IMR-90 (cell line): ENCODE data around the gene PTPRN2. TPM values are rescaled to one million over a fixed set of nuclear protein-coding genes. Genes with fewer than 3 reads are reported as not detected.

ENCODE experiments used
- ATAC-seq: fragments of 200-7000 bp; cut with Tn5 transposase; 2 replicates; pipeline ENCODE4 v1.9.1; 2020; ENCODE audit warnings: low read depth, mild to moderate bottlenecking, moderate library complexity
- BruUV-seq: library from RNA; stranded (reverse); fragments of 400-500 nt; replicated peaks from 2 replicates; lab custom pipeline; 2021; lab: Mats Ljungman, UMichigan
- CTCF ChIA-PET: fragments of 300-600 bp; formaldehyde crosslinking; extraction: SDS; loops from one replicate; lab custom pipeline; 2021; ENCODE audit warnings: antibody characterized with exemption; lab: Yijun Ruan, JAX
- POLR2A ChIA-PET: fragments of 300-600 bp; sonication (Branson Sonifier 250); formaldehyde crosslinking; loops from one replicate; lab custom pipeline; 2022; ENCODE audit warnings: antibody characterized with exemption; ENCODE audit not compliant: unreplicated experiment; lab: Charles Lee
- DNase-seq: peaks from one replicate; pipeline ENCODE4 v3.0.0; 2013
- H2AFZ ChIP-seq: replicated peaks from 2 replicates; pipeline ENCODE3; 2013; ENCODE audit warnings: low read length, mild to moderate bottlenecking; ENCODE audit not compliant: poor library complexity
- H2AK5ac ChIP-seq: 2 replicates; pipeline ENCODE4 v1.6.1; 2013; ENCODE audit warnings: low read depth, low read length, inconsistent platforms
- H2AK9ac ChIP-seq: replicated peaks from 2 replicates; pipeline ENCODE3; 2013; ENCODE audit warnings: mild to moderate bottlenecking, low read depth, low read length, moderate library complexity; ENCODE audit not compliant: poor library complexity
- H2BK120ac ChIP-seq: 2 replicates; pipeline ENCODE4 v1.6.1; 2013; ENCODE audit warnings: low read depth, low read length, inconsistent platforms
- H2BK15ac ChIP-seq: 3 replicates; pipeline ENCODE4 v1.6.1; 2013; ENCODE audit warnings: low read depth, low read length, inconsistent platforms
- H2BK20ac ChIP-seq: 2 replicates; pipeline ENCODE4 v1.6.1; 2013; ENCODE audit warnings: low read depth, mild to moderate bottlenecking, inconsistent platforms, low read length, moderate library complexity
- H2BK5ac ChIP-seq: 2 replicates; pipeline ENCODE4 v1.6.1; 2013; ENCODE audit warnings: mild to moderate bottlenecking, low read depth, low read length, inconsistent platforms; ENCODE audit not compliant: poor library complexity, severe bottlenecking
- H3K14ac ChIP-seq: replicated peaks from 2 replicates; pipeline ENCODE4 v1.6.1; 2013; ENCODE audit warnings: low read depth, low read length, inconsistent platforms
- H3K18ac ChIP-seq: 2 replicates; pipeline ENCODE4 v1.6.1; 2013; ENCODE audit warnings: low read depth, low read length, control low read depth
- H3K23ac ChIP-seq: 2 replicates; pipeline ENCODE4 v1.6.1; 2013; ENCODE audit warnings: low read depth, low read length, inconsistent platforms
- H3K27ac ChIP-seq: 2 replicates; pipeline ENCODE4 v1.5.1; 2013; ENCODE audit warnings: mild to moderate bottlenecking, control low read depth, low read length; ENCODE audit not compliant: insufficient read depth
- H3K27me3 ChIP-seq: 2 replicates; pipeline ENCODE4 v1.6.1; 2013; ENCODE audit warnings: low read length; ENCODE audit not compliant: control insufficient read depth, insufficient read depth
- H3K36me3 ChIP-seq: 2 replicates; pipeline ENCODE4 v1.6.1; 2013; ENCODE audit warnings: low read length, mixed read lengths; ENCODE audit not compliant: control insufficient read depth, insufficient read depth
- H3K4ac ChIP-seq: 2 replicates; pipeline ENCODE4 v1.6.1; 2013; ENCODE audit warnings: low read depth, low read length, inconsistent platforms
- H3K4me1 ChIP-seq: 2 replicates; pipeline ENCODE4 v1.6.1; 2013; ENCODE audit warnings: low read length, mixed read lengths; ENCODE audit not compliant: control insufficient read depth, insufficient read depth
- H3K4me2 ChIP-seq: 2 replicates; pipeline ENCODE4 v1.6.1; 2013; ENCODE audit warnings: low read depth, mild to moderate bottlenecking, control low read depth, low read length, moderate library complexity
- H3K4me3 ChIP-seq: 2 replicates; pipeline ENCODE4 v1.5.1; 2013; ENCODE audit warnings: low read depth, mild to moderate bottlenecking, control low read depth, low read length, moderate library complexity; ENCODE audit not compliant: insufficient read depth
- H3K56ac ChIP-seq: 2 replicates; pipeline ENCODE4 v1.6.1; 2013; ENCODE audit warnings: low read length, inconsistent platforms; ENCODE audit not compliant: insufficient read depth; ENCODE audit errors: extremely low read depth
- H3K79me1 ChIP-seq, 2 experiments: 2 replicates each; pipeline ENCODE4 v1.6.1; 2013; ENCODE audit warnings: low read length in 2 of 2, inconsistent platforms in 1 of 2, low read depth in 1 of 2
- H3K9ac ChIP-seq: 2 replicates; pipeline ENCODE4 v1.6.1; 2013; ENCODE audit warnings: low read depth, low read length, control low read depth
- H3K9me1 ChIP-seq: 2 replicates; pipeline ENCODE4 v1.6.1; 2013; ENCODE audit warnings: low read length, inconsistent platforms; ENCODE audit not compliant: insufficient read depth
- H3K9me3 ChIP-seq: 2 replicates; pipeline ENCODE4 v1.6.1; 2013; ENCODE audit warnings: low read length; ENCODE audit not compliant: control insufficient read depth, insufficient read depth
- H4K20me1 ChIP-seq: 2 replicates; pipeline ENCODE4 v1.6.1; 2013; ENCODE audit warnings: low read length, inconsistent platforms; ENCODE audit not compliant: insufficient read depth
- H4K5ac ChIP-seq: 2 replicates; pipeline ENCODE4 v1.6.1; 2013; ENCODE audit warnings: mild to moderate bottlenecking, low read depth, low read length, control low read depth
- H4K8ac ChIP-seq, 2 experiments: 2 replicates each; pipeline ENCODE4 v1.6.1; 2013; ENCODE audit warnings: low read depth in 2 of 2, low read length in 2 of 2, control low read depth in 1 of 2, inconsistent platforms in 1 of 2
- H4K91ac ChIP-seq: 2 replicates; pipeline ENCODE4 v1.6.1; 2013; ENCODE audit warnings: low read depth, low read length, inconsistent platforms; ENCODE audit not compliant: insufficient read depth
- BHLHE40 ChIP-seq: fragments of 150-350 bp; IDR thresholded peaks from 2 replicates; pipeline ENCODE4 v1.6.1; 2016; ENCODE audit warnings: mild to moderate bottlenecking, low read depth, low read length
- CEBPB ChIP-seq: IDR thresholded peaks from 2 replicates; pipeline ENCODE4 v1.6.1; 2012; ENCODE audit warnings: low read depth, low read length, improper control_type of control experiment
- CHD1 ChIP-seq: IDR thresholded peaks from 2 replicates; pipeline ENCODE4 v1.6.1; 2012; ENCODE audit warnings: low read depth, low read length, improper control_type of control experiment
- CTCF ChIP-seq: conservative IDR thresholded peaks from 2 replicates; pipeline ENCODE4 v1.5.1; 2012; ENCODE audit warnings: mild to moderate bottlenecking, low read depth, low read length, improper control_type of control experiment
- ELK1 ChIP-seq: fragments of 150-350 bp; IDR thresholded peaks from 2 replicates; pipeline ENCODE4 v1.6.1; 2016; ENCODE audit warnings: low read depth, mild to moderate bottlenecking, low read length, moderate library complexity, borderline replicate concordance
- FOS ChIP-seq: fragments of 150-350 bp; IDR thresholded peaks from 2 replicates; pipeline ENCODE4 v1.6.1; 2016; ENCODE audit warnings: low read depth, low read length
- MAFK ChIP-seq: IDR thresholded peaks from 2 replicates; pipeline ENCODE4 v1.6.1; 2012; ENCODE audit warnings: low read depth, low read length, improper control_type of control experiment
- MAZ ChIP-seq: IDR thresholded peaks from 2 replicates; pipeline ENCODE4 v1.6.1; 2012; ENCODE audit warnings: low read depth, mild to moderate bottlenecking, low read length, improper control_type of control experiment, moderate library complexity, borderline replicate concordance
- MXI1 ChIP-seq: IDR thresholded peaks from 2 replicates; pipeline ENCODE4 v1.6.1; 2012; ENCODE audit warnings: low read depth, mild to moderate bottlenecking, low read length, moderate library complexity, borderline replicate concordance
- NFE2L2 ChIP-seq: fragments of 150-350 bp; IDR thresholded peaks from 2 replicates; pipeline ENCODE4 v1.6.1; 2016; ENCODE audit warnings: low read depth, mild to moderate bottlenecking, low read length
- POLR2A ChIP-seq: IDR thresholded peaks from 2 replicates; pipeline ENCODE4 v1.6.1; 2012; ENCODE audit warnings: mild to moderate bottlenecking, low read depth, low read length
- RAD21 ChIP-seq: IDR thresholded peaks from 2 replicates; pipeline ENCODE4 v1.6.1; 2012; ENCODE audit warnings: low read length, improper control_type of control experiment
- RCOR1 ChIP-seq: IDR thresholded peaks from 2 replicates; pipeline ENCODE4 v1.6.1; 2012; ENCODE audit warnings: mild to moderate bottlenecking, low read length, improper control_type of control experiment; ENCODE audit not compliant: insufficient replicate concordance
- RFX5 ChIP-seq: IDR thresholded peaks from 2 replicates; pipeline ENCODE4 v1.8.0; 2012; ENCODE audit warnings: low read depth, mild to moderate bottlenecking, low read length, moderate library complexity
- SMC3 ChIP-seq: fragments of 150-350 bp; IDR thresholded peaks from 2 replicates; pipeline ENCODE4 v1.6.1; 2016; ENCODE audit warnings: low read depth, mild to moderate bottlenecking, antibody characterized with exemption, low read length, moderate library complexity
- USF2 ChIP-seq: fragments of 150-350 bp; IDR thresholded peaks from 2 replicates; pipeline ENCODE4 v1.6.1; 2017; ENCODE audit warnings: mild to moderate bottlenecking, antibody characterized with exemption, low read length, low read depth
- WGBS, 2 experiments: methylation state at CpG; one replicate each; pipeline versions ENCODE4 v1.1.5 to v1.1.7; 2013; ENCODE audit warnings: missing lambda C conversion rate in 2 of 2; ENCODE audit not compliant: insufficient read length in 1 of 2; ENCODE audit errors: extremely low coverage in 2 of 2; 5-methylcytosine and 5-hydroxymethylcytosine counted together
- dilution Hi-C: fragments of 300-500 bp; cut with HindIII; formaldehyde crosslinking; loops from one replicate; pipeline ENCODE4 v1.14.3; 2018; ENCODE audit warnings: low sequenced_read_pairs; ENCODE audit not compliant: unreplicated experiment
- in situ Hi-C: fragments of 300-500 bp; cut with MboI; formaldehyde crosslinking; loops from 3 replicates; pipeline ENCODE4 v1.14.3; 2019; ENCODE audit warnings: low sequenced_read_pairs, inconsistent platforms, mixed read lengths
- intact Hi-C: fragments of 100-400 bp; cut with micrococcal nuclease; formaldehyde crosslinking; loops from 2 replicates; pipeline ENCODE4 v1.10.0; 2022
- polyA plus RNA-seq, 3 experiments: library from polyadenylated mRNA; depleted of rRNA; stranded (reverse); fragments of >200 nt; gene quantifications; 2 replicates each; pipeline ENCODE4 v1.2.3, GENCODE V29; 2012; ENCODE audit warnings: low replicate concordance in 1 of 3
- total RNA-seq: library from RNA; depleted of rRNA; stranded (reverse); fragments of >200 nt; gene quantifications from 2 replicates; pipeline ENCODE4 v1.2.3, GENCODE V29; 2012

PTPRN2 gene
- total and polyA plus RNA-seq, 2 of the 4 experiments (the other 2 are of a cell fraction) = 0.03 TPM; not detected in 1

GRCh38 chr7:158054081-158054480, 533.5 kb downstream of the PTPRN2 start:
- dilution Hi-C loops (no loop called here), in situ Hi-C loops (no loop called here), intact Hi-C loops (no loop called here)
- Histone ChIP-seq H2BK20ac (no peak overlapping the region), H3K27ac (no peak overlapping the region), H4K91ac (no peak overlapping the region), H3K4me2 (no peak overlapping the region), H2BK5ac (no peak overlapping the region), H4K8ac (no peak overlapping the region), H3K9me1 (no peaks in the 10 kb centered on the region), H3K9ac (no peak overlapping the region), H3K14ac (no peak overlapping the region), H3K56ac (no peak overlapping the region), H2BK120ac (no peak overlapping the region), H4K20me1 (no peaks in the 10 kb centered on the region), H3K79me1 (no peaks in the 10 kb centered on the region), H3K23ac (no peak overlapping the region), H2AK9ac (no peak overlapping the region), H3K27me3 (no peaks in the 10 kb centered on the region), H2AFZ (no peak overlapping the region), H3K4me1 (no peaks in the 10 kb centered on the region), H2AK5ac (no peak overlapping the region), H4K5ac (no peak overlapping the region), H3K4ac (no peak overlapping the region), H2BK15ac (no peak overlapping the region), H3K18ac (no peak overlapping the region), H3K9me3 (peaks cover 46% of the 10 kb centered on the region), H3K36me3 (no peaks in the 10 kb centered on the region), H3K4me3 (no peak overlapping the region)
- TF ChIP-seq MAZ = no peak
- TF ChIP-seq POLR2A = no peak
- no peak for TF ChIP-seq RCOR1
- TF ChIP-seq USF2 = no peak
- TF ChIP-seq RFX5 = no peak
- no peak for TF ChIP-seq NFE2L2
- TF ChIP-seq CHD1 = no peak
- no peak for TF ChIP-seq CEBPB
- no peak for TF ChIP-seq FOS
- no peak for TF ChIP-seq MAFK
- TF ChIP-seq ELK1 = no peak
- no peak for TF ChIP-seq SMC3
- TF ChIP-seq MXI1 = no peak
- TF ChIP-seq BHLHE40 = no peak
- no peak for TF ChIP-seq RAD21
- no peak for TF ChIP-seq CTCF
- no peak for ATAC-seq
- DNase-seq = no peak
- 77% methylated on average over 4 of the region's 8 CpGs; no CpG with 5 or more reads in 1 of the 2 experiments for WGBS, 2 experiments
- ChIA-PET POLR2A (no interaction called here), CTCF (no interaction called here)
- BruUV-seq = no TSS peak
